HEK293 (cell line): ENCODE measurements around the gene MRPL41.

Source experiments
- CTCF ChIA-PET: fragments of 350-600 bp; formaldehyde crosslinking; extraction: SDS; loops from one replicate; lab custom pipeline; 2021; ENCODE audit warnings: antibody characterized with exemption; lab: Yijun Ruan, JAX
- POLR2A ChIA-PET: fragments of 300-600 bp; formaldehyde crosslinking; extraction: SDS; loops from one replicate; lab custom pipeline; 2020; ENCODE audit warnings: antibody characterized with exemption, inconsistent platforms; lab: Yijun Ruan, JAX
- H3K27ac ChIP-seq: fragments of 200-500 bp; sonication (Bioruptor generic); 2 replicates; pipeline ENCODE4 v1.5.1; 2014; ENCODE audit warnings: low read depth, low read length, control low read depth, inconsistent platforms; ENCODE audit errors: extremely low read depth
- H3K36me3 ChIP-seq, 2 experiments: fragments of 200-500 bp in 1 of 2; sonication (Bioruptor generic) in 1 of 2; 1 replicate in 1 of 2; 2 replicates in 1 of 2; pipeline ENCODE4 v1.5.1; 2014 to 2017; ENCODE audit warnings: inconsistent platforms in 2 of 2, low read length in 2 of 2; ENCODE audit not compliant: control insufficient read depth in 2 of 2, insufficient read depth in 1 of 2
- H3K4me1 ChIP-seq: fragments of 200-500 bp; sonication (Bioruptor generic); 2 replicates; pipeline ENCODE4 v1.5.1; 2014; ENCODE audit warnings: mild to moderate bottlenecking, low read length, inconsistent platforms; ENCODE audit not compliant: control insufficient read depth, insufficient read depth
- H3K4me3 ChIP-seq: 2 replicates; pipeline ENCODE4 v1.5.1; 2011; ENCODE audit warnings: low read depth, mild to moderate bottlenecking, control low read depth, low read length, moderate library complexity
- H3K9me3 ChIP-seq: fragments of 200-500 bp; sonication (Bioruptor generic); 2 replicates; pipeline ENCODE4 v1.5.1; 2014; ENCODE audit warnings: low read depth, low read length, inconsistent platforms; ENCODE audit not compliant: control insufficient read depth, insufficient read depth
- KLF10 ChIP-seq: fragments of 450-650 bp; IDR thresholded peaks from 2 replicates; pipeline ENCODE4 v1.5.1; 2018; ENCODE audit warnings: missing biosample characterization, mild to moderate bottlenecking, missing genetic modification characterization
- KLF9 ChIP-seq: fragments of 450-650 bp; formaldehyde crosslinking; IDR thresholded peaks from 2 replicates; pipeline ENCODE4 v1.5.1; 2016; ENCODE audit warnings: missing biosample characterization, missing genetic modification characterization, low read depth
- MEIS1 ChIP-seq: sonication (generic); formaldehyde crosslinking; IDR thresholded peaks from 2 replicates; pipeline ENCODE4 v1.8.1; 2022; ENCODE audit warnings: missing genetic modification reagents, mild to moderate bottlenecking, borderline replicate concordance
- SP2 ChIP-seq: fragments of 450-650 bp; formaldehyde crosslinking; IDR thresholded peaks from 2 replicates; pipeline ENCODE4 v1.5.1; 2016; ENCODE audit warnings: missing biosample characterization, missing genetic modification characterization
- TRIM28 ChIP-seq: IDR thresholded peaks from 2 replicates; pipeline ENCODE4 v1.6.1; 2011; ENCODE audit warnings: low read length, control low read depth, borderline replicate concordance
- ZBTB17 ChIP-seq: fragments of 450-650 bp; formaldehyde crosslinking; IDR thresholded peaks from 2 replicates; pipeline ENCODE4 v1.5.1; 2016; ENCODE audit warnings: missing biosample characterization, missing genetic modification characterization
- ZBTB20 ChIP-seq: fragments of 450-650 bp; formaldehyde crosslinking; IDR thresholded peaks from 2 replicates; pipeline ENCODE4 v1.5.1; 2016; ENCODE audit warnings: missing biosample characterization, missing genetic modification characterization
- ZIC2 ChIP-seq: fragments of 450-650 bp; formaldehyde crosslinking; IDR thresholded peaks from 2 replicates; pipeline ENCODE4 v1.5.1; 2016; ENCODE audit warnings: missing biosample characterization, missing genetic modification characterization
- ZNF157 ChIP-seq: fragments of 450-650 bp; formaldehyde crosslinking; IDR thresholded peaks from 2 replicates; pipeline ENCODE4 v1.5.1; 2016; ENCODE audit warnings: missing biosample characterization, missing genetic modification characterization
- ZNF324 ChIP-seq: fragments of 450-650 bp; formaldehyde crosslinking; IDR thresholded peaks from 2 replicates; pipeline ENCODE4 v1.5.1; 2016; ENCODE audit warnings: missing biosample characterization, missing genetic modification characterization
- ZNF335 ChIP-seq: fragments of 450-650 bp; formaldehyde crosslinking; conservative IDR thresholded peaks from 2 replicates; pipeline ENCODE4 v1.5.1; 2016; ENCODE audit warnings: missing biosample characterization, missing genetic modification characterization
- ZNF341 ChIP-seq: fragments of 450-650 bp; formaldehyde crosslinking; IDR thresholded peaks from 2 replicates; pipeline ENCODE4; 2016; ENCODE audit warnings: low read depth, missing biosample characterization, missing genetic modification characterization
- ZNF449 ChIP-seq: fragments of 450-650 bp; formaldehyde crosslinking; IDR thresholded peaks from 2 replicates; pipeline ENCODE4 v1.5.1; 2017; ENCODE audit warnings: missing biosample characterization, mild to moderate bottlenecking, missing genetic modification characterization, moderate library complexity
- ZNF530 ChIP-seq: fragments of 450-650 bp; formaldehyde crosslinking; IDR thresholded peaks from 2 replicates; pipeline ENCODE4 v1.5.1; 2016; ENCODE audit warnings: low read depth, missing biosample characterization, missing genetic modification characterization
- ZNF555 ChIP-seq: fragments of 450-650 bp; formaldehyde crosslinking; conservative IDR thresholded peaks from 2 replicates; pipeline ENCODE4 v1.5.1; 2017; ENCODE audit warnings: missing biosample characterization, mild to moderate bottlenecking, missing genetic modification characterization, inconsistent platforms
- ZNF654 ChIP-seq: fragments of 450-650 bp; formaldehyde crosslinking; IDR thresholded peaks from 2 replicates; pipeline ENCODE4 v1.5.1; 2016; ENCODE audit warnings: low read depth, missing biosample characterization, missing genetic modification characterization
- ZNF664 ChIP-seq: fragments of 450-650 bp; formaldehyde crosslinking; IDR thresholded peaks from 2 replicates; pipeline ENCODE4 v1.5.1; 2016; ENCODE audit warnings: missing biosample characterization, missing genetic modification characterization
- ZNF692 ChIP-seq: fragments of 450-650 bp; formaldehyde crosslinking; IDR thresholded peaks from 2 replicates; pipeline ENCODE4 v1.5.1; 2016; ENCODE audit warnings: missing biosample characterization, missing genetic modification characterization
- ZSCAN16 ChIP-seq: fragments of 450-650 bp; formaldehyde crosslinking; IDR thresholded peaks from 2 replicates; pipeline ENCODE4 v1.5.1; 2016; ENCODE audit warnings: missing biosample characterization, missing genetic modification characterization

The MRPL41 gene

GRCh38 chr9:137583957-137584356 lies 32.3 kb downstream of the MRPL41 start:
- peaks cover 11 to 91% of the 10 kb centered on the region in 2 experiments; a peak in 2 of 3 replicates for H3K36me3 ChIP-seq
- H3K4me3 ChIP-seq, result no peak overlapping the region
- H3K27ac ChIP-seq, result no peak overlapping the region
- H3K9me3 ChIP-seq, result no peaks in the 10 kb centered on the region
- no peak for TF ChIP-seq SP2 (tag by site-specific recombination)
- peak; percentile 76 for TF ChIP-seq ZIC2 (tag by site-specific recombination)
- POLR2A ChIA-PET, result interaction anchor here (1.3 to 1.6 kb wide), 2 partner anchors 21 to 35 kb away, joined by 4 to 5 read pairs; partner anchors contain the start of genes ARRDC1 and EHMT1
- peaks cover 2% of the 10 kb centered on the region; the same call in 1 of the 2 replicates for H3K4me1 ChIP-seq
- CTCF ChIA-PET, result no interaction called here

- H3K9me3 ChIP-seq, result no peaks in the 10 kb centered on the region
- H3K4me3 ChIP-seq, result no peak overlapping the region
- TF ChIP-seq KLF9 (tag by site-specific recombination) (peak; percentile 42; the same call in 1 of the 2 replicates), ZNF157 (no peak), MEIS1 (CRISPR knock-in tag) (no peak)
- TF ChIP-seq, all 188 proteins: peak for 1
- POLR2A ChIA-PET, result interaction anchor here (2.4 kb wide), 1 partner anchor 8 kb away, joined by 15 read pairs; the partner anchor contains the start of gene DPH7
- Histone ChIP-seq H3K36me3 (peaks cover 11 to 75% of the 10 kb centered on the region in 2 experiments; a peak in 2 of 3 replicates), H3K4me1 (peaks cover 2% of the 10 kb centered on the region; the same call in 1 of the 2 replicates), H3K27ac (no peak overlapping the region)
- CTCF ChIA-PET, result interaction anchor here (2.6 kb wide), 1 partner anchor 8 kb away, joined by 24 read pairs; the partner anchor contains the start of gene DPH7
These were observed 35.2 kb downstream of the MRPL41 start for GRCh38 chr9:137586854-137587253.

GRCh38 chr9:137588311-137588710 lies 36.6 kb downstream of the MRPL41 start:
- POLR2A ChIA-PET, result interaction anchor here (0.7 to 4.2 kb wide), 4 partner anchors 9 to 38 kb away, joined by 3 to 24 read pairs (median 12); partner anchors contain the start of genes ARRDC1, DPH7, EHMT1 and PNPLA7
- TF ChIP-seq ZNF664 (tag by site-specific recombination) (no peak), ZSCAN16 (tag by site-specific recombination) (no peak), ZNF324 (tag by site-specific recombination) (no peak)
- TF ChIP-seq, all 188 proteins: peak for 0
- Histone ChIP-seq H3K36me3 (peaks cover 11 to 61% of the 10 kb centered on the region in 2 experiments; a peak in 2 of 3 replicates), H3K4me3 (no peak overlapping the region), H3K9me3 (no peaks in the 10 kb centered on the region), H3K4me1 (peaks cover 2% of the 10 kb centered on the region; the same call in 1 of the 2 replicates), H3K27ac (no peak overlapping the region)
- CTCF ChIA-PET, result interaction anchor here (0.6 to 2.6 kb wide), 4 partner anchors 10 to 613 kb away, joined by 3 to 24 read pairs (median 4); partner anchors contain the start of gene DPH7

- TF ChIP-seq ZNF555 (tag by site-specific recombination), result no peak
- TF ChIP-seq ZNF341 (tag by site-specific recombination), result peak; percentile 65
- no peak for TF ChIP-seq TRIM28
- Histone ChIP-seq H3K4me1 (peaks cover 2% of the 10 kb centered on the region; the same call in 1 of the 2 replicates), H3K4me3 (peak overlapping the region; percentile 69; the same call in 1 of the 2 replicates), H3K36me3 (peaks cover 11 to 55% of the 10 kb centered on the region in 2 experiments; a peak in 2 of 3 replicates), H3K27ac (no peak overlapping the region), H3K9me3 (no peaks in the 10 kb centered on the region)
- ChIA-PET POLR2A (interaction anchor here (0.7 to 4.2 kb wide), 5 partner anchors 10 to 38 kb away, joined by 3 to 24 read pairs (median 9); partner anchors contain the start of genes ARRDC1, DPH7, EHMT1 and PNPLA7), CTCF (interaction anchor here (0.6 to 2.6 kb wide), 5 partner anchors 10 to 614 kb away, joined by 3 to 24 read pairs (median 3); partner anchors contain the start of gene DPH7)
These were observed 37.2 kb downstream of the MRPL41 start for GRCh38 chr9:137588891-137589290.

GRCh38 chr9:137589441-137590122 lies 37.9 kb downstream of the MRPL41 start:
- Histone ChIP-seq H3K27ac (peak overlapping the region; percentile 75; the same call in 1 of the 2 replicates), H3K9me3 (no peaks in the 10 kb centered on the region), H3K4me3 (peak overlapping the region; percentile 69), H3K4me1 (peaks cover 2% of the 10 kb centered on the region; the same call in 1 of the 2 replicates), H3K36me3 (peaks cover 11 to 48% of the 10 kb centered on the region in 2 experiments; a peak in 2 of 3 replicates)
- POLR2A ChIA-PET, result interaction anchor here (0.7 to 4.2 kb wide), 5 partner anchors 10 to 130 kb away, joined by 3 to 24 read pairs (median 14); partner anchors contain the start of genes ARRDC1, DPH7 and EHMT1
- CTCF ChIA-PET, result interaction anchor here (0.6 to 2.6 kb wide), 5 partner anchors 7 to 55 kb away, joined by 3 to 24 read pairs (median 3); partner anchors contain the start of gene DPH7
- TF ChIP-seq ZNF449 (peak; percentile 84), ZBTB20 (tag by site-specific recombination) (peak; percentile 38; the same call in 1 of the 2 replicates), ZNF530 (tag by site-specific recombination) (no peak), ZNF692 (tag by site-specific recombination) (0 out of 2 replicates have a peak, but pooled peaks have one; percentile 14), ZBTB17 (peak; percentile 35; the same call in 1 of the 2 replicates), ZNF654 (tag by site-specific recombination) (no peak), KLF10 (tag by site-specific recombination) (0 out of 2 replicates have a peak, but pooled peaks have one; percentile 34), ZNF335 (peak; percentile 41)
